ENCODE data around the gene NTSR1. TPM values are rescaled to one million over a fixed set of nuclear protein-coding genes. Genes with fewer than 3 reads are reported as not detected.

Gene NTSR1
- polyA plus RNA-seq, 3 donors, result 0.35 to 2.5 (median 0.40) TPM

GRCh38 chr20:62762376-62762775, 53.7 kb downstream of the NTSR1 start:
- Mint-ChIP-seq H3K27me3 (ENCODE audit: low read depth in 3 of 3) (peaks cover 4 to 21% (median 5%) of the 10 kb centered on the region in 3 donors), H3K9me3 (peaks cover 0 to 4% (median 0%) of the 10 kb centered on the region in 7 donors), H3K36me3 (peaks cover under 1 to 15% of the 10 kb centered on the region in 2 donors), H3K27ac (peak overlapping the region in 1 of 7 donors; percentile 7), H3K4me1 (peaks cover 10% of the 10 kb centered on the region), H3K4me3 (no peak overlapping the region)
- H3K4me1 ChIP-seq (ENCODE audit: control insufficient read depth in 1 of 2, insufficient read depth in 2 of 2, low read length in 2 of 2), result peaks cover 5 to 12% of the 10 kb centered on the region in 2 donors
- H3K27ac ChIP-seq (ENCODE audit: low read depth in 1 of 2, low read length in 2 of 2), result no peak overlapping the region
- no peak for TF ChIP-seq CTCF (IDR thresholded peaks at IDR 0.05)
- H2AFZ ChIP-seq (ENCODE audit: insufficient read depth, low read depth, low read length, poor library complexity, severe bottlenecking), result no peak overlapping the region
- no peak for DNase-seq
- no peaks in the 10 kb centered on the region for H3K36me3 ChIP-seq (replicated peaks in 1 of 2; ENCODE audit: control insufficient read depth in 1 of 2, insufficient read depth in 2 of 2, low read length in 2 of 2)
- 88% methylated on average over 20 of the region's 22 CpGs for WGBS (ENCODE audit: insufficient coverage)
- H3K9ac ChIP-seq (ENCODE audit: insufficient read depth, low read length, poor library complexity, severe bottlenecking), result no peak overlapping the region
- intact Hi-C loops (cut with micrococcal nuclease), result no loop called here
- H3K4me2 ChIP-seq (replicated peaks; ENCODE audit: extremely low read depth, low read length, poor library complexity, severe bottlenecking), result no peak overlapping the region
- H3K27me3 ChIP-seq (ENCODE audit: control insufficient read depth in 2 of 2, insufficient read depth in 2 of 2, low read length in 2 of 2), result no peaks in the 10 kb centered on the region
- H3K9me3 ChIP-seq (replicated peaks in 1 of 2; ENCODE audit: control insufficient read depth in 1 of 2, insufficient read depth in 1 of 2, low read length in 2 of 2), result no peaks in the 10 kb centered on the region
- H3K4me3 ChIP-seq (replicated peaks in 1 of 3; ENCODE audit: low read depth in 2 of 3, low read length in 3 of 3), result no peak overlapping the region
- no peaks in the 10 kb centered on the region for H3K79me2 ChIP-seq (ENCODE audit: insufficient read depth, low read length)
- H4K20me1 ChIP-seq (ENCODE audit: insufficient read depth, low read length), result no peaks in the 10 kb centered on the region

- H3K27me3 ChIP-seq (ENCODE audit: control insufficient read depth in 2 of 2, insufficient read depth in 2 of 2, low read length in 2 of 2), result no peaks in the 10 kb centered on the region
- no peaks in the 10 kb centered on the region for H4K20me1 ChIP-seq (ENCODE audit: insufficient read depth, low read length)
- H3K36me3 ChIP-seq (replicated peaks in 1 of 2; ENCODE audit: control insufficient read depth in 1 of 2, insufficient read depth in 2 of 2, low read length in 2 of 2), result no peaks in the 10 kb centered on the region
- no peak overlapping the region for H3K4me2 ChIP-seq (replicated peaks; ENCODE audit: extremely low read depth, low read length, poor library complexity, severe bottlenecking)
- no peak overlapping the region for H2AFZ ChIP-seq (ENCODE audit: insufficient read depth, low read depth, low read length, poor library complexity, severe bottlenecking)
- no peaks in the 10 kb centered on the region for H3K9me3 ChIP-seq (replicated peaks in 1 of 2; ENCODE audit: control insufficient read depth in 1 of 2, insufficient read depth in 1 of 2, low read length in 2 of 2)
- Mint-ChIP-seq H3K27ac (no peak overlapping the region), H3K4me3 (no peak overlapping the region), H3K9me3 (peaks cover 0 to 4% (median 0%) of the 10 kb centered on the region in 7 donors), H3K36me3 (peaks cover 0 to 15% of the 10 kb centered on the region in 2 donors), H3K4me1 (peaks cover 10% of the 10 kb centered on the region), H3K27me3 (ENCODE audit: low read depth in 3 of 3) (peaks cover 2 to 21% (median 5%) of the 10 kb centered on the region in 3 donors)
- H3K4me1 ChIP-seq (ENCODE audit: control insufficient read depth in 1 of 2, insufficient read depth in 2 of 2, low read length in 2 of 2), result peaks cover 5 to 12% of the 10 kb centered on the region in 2 donors
- no peak overlapping the region for H3K9ac ChIP-seq (ENCODE audit: insufficient read depth, low read length, poor library complexity, severe bottlenecking)
- TF ChIP-seq CTCF (IDR thresholded peaks at IDR 0.05), result no peak
- intact Hi-C loops (cut with micrococcal nuclease), result no loop called here
- H3K4me3 ChIP-seq (replicated peaks in 1 of 3; ENCODE audit: low read depth in 2 of 3, low read length in 3 of 3), result no peak overlapping the region
- no peak for DNase-seq
- no peaks in the 10 kb centered on the region for H3K79me2 ChIP-seq (ENCODE audit: insufficient read depth, low read length)
- WGBS (ENCODE audit: insufficient coverage), result 87% methylated on average over 8 of the region's 16 CpGs
- no peak overlapping the region for H3K27ac ChIP-seq (ENCODE audit: low read depth in 1 of 2, low read length in 2 of 2)
Observed at GRCh38 chr20:62762801-62763368, 54.2 kb downstream of the NTSR1 start.
